Stimulated activated CD4-positive, alpha-beta T cell treated with anti-CD3 and anti-CD28 coated beads, TNF-alpha, amount 100 ng/mL, for 1 hour (primary cell): ENCODE data around the gene COL6A1.

ENCODE experiments used
- DNase-seq, 3 donors: peaks; one replicate each; pipeline ENCODE4 v3.0.0-alpha.2; 2020; ENCODE audit warnings: low read depth in 3 of 3, low spot score in 1 of 3

COL6A1 gene

GRCh38 chr21:45982758-45983648, 1.4 kb downstream of the COL6A1 start:
- DNase-seq, result no peak

GRCh38 chr21:45983649-45983965, 2.0 kb downstream of the COL6A1 start:
- DNase-seq, result no peak

DNA sequence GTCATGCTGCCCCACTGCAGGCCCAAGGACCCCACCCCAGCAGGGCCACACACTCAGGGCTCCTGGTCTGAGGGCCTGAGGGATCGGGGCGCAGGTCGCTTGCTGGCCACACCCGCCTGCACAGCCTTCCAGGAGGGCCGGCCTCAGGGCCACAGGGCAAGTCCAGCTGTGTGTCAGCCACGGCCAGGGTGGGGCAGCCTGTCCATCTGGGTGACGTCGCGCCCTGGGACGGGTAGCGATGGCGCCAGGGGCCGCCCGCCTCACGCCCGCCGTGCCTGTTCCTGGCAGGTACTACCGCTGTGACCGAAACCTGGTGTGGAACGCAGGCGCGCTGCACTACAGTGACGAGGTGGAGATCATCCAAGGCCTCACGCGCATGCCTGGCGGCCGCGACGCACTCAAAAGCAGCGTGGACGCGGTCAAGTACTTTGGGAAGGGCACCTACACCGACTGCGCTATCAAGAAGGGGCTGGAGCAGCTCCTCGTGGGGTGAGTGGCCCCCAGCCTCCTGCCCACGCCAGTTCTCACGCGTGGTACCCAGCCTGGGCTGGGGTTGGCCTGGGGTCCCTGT, 2.5 kb downstream of the COL6A1 start:
- no peak for DNase-seq

DNA sequence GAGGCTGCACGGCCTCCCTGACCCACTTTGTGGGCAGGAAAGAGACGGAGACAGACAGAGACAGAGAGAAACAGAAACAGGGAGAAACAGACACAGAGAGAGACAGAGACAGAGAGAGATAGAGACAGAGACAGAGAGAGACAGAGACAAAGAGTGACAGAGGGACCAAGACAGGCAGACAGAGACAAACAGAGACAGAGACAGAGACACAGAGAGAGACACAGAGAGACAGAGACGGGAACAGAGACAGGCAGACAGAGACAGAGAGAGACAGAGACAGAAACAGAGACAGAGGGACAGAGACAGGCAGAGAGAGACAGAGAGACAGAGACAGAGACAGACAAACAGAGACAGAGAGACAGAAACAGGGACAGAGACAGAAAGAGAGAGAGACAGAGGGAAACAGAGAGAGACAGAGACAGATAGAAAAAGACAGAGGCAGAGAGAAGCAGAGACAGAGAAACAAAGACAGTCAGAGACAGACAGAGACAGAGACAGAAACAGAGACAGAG, 3.1 kb downstream of the COL6A1 start:
- DNase-seq, result no peak

DNA sequence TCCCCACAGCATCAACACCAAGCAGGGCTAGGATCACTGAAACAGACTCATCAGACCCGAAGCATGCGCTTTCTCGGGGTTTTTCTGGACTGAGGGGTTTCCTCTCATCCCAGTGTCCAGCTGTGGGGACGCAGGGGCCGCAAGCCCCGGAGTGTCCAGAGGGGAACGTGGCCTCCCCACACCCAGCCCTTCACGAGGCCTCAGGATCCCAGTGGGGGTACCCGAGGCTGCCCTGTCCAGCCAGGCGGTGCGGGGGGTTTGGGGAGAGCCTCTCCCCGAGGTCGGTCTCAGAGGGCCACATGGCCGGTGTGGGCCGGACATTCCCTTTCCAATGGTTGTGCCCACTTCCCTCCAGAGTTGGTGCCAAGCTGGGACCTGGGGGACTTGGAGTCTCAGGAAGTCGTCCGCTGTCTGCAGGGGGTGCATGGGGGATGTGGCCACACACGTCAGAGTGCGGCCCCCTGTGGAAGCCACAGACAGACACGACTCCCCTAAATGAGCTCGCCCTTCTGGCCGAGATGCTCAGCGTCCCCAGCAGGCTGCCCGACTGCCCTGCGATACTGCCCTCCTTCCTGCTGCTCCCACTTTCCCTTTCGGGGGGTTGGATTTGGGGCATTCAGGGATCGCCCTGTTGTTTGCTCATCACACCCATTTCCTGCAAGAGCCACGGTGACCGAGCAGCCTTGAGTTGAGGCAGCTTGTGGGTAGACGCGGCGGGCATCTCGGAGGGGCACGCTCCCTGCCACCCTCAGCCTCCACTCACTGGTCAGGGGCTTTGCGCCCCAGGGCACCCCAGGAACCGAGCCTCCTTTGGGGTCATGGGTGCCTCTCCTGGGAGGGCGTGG, 4.1 kb downstream of the COL6A1 start:
- no peak for DNase-seq

GRCh38 chr21:45986316-45987051, 4.9 kb downstream of the COL6A1 start:
- DNase-seq, result no peak

GRCh38 chr21:45987121-45987711, 5.6 kb downstream of the COL6A1 start:
- no peak for DNase-seq

- no peak for DNase-seq
Measured at GRCh38 chr21:45988366-45989347, 7.1 kb downstream of the COL6A1 start.

GRCh38 chr21:45989355-45990048, 7.9 kb downstream of the COL6A1 start:
- no peak for DNase-seq

- no peak for DNase-seq
Measured at GRCh38 chr21:45990049-45990711, 8.6 kb downstream of the COL6A1 start.

DNA sequence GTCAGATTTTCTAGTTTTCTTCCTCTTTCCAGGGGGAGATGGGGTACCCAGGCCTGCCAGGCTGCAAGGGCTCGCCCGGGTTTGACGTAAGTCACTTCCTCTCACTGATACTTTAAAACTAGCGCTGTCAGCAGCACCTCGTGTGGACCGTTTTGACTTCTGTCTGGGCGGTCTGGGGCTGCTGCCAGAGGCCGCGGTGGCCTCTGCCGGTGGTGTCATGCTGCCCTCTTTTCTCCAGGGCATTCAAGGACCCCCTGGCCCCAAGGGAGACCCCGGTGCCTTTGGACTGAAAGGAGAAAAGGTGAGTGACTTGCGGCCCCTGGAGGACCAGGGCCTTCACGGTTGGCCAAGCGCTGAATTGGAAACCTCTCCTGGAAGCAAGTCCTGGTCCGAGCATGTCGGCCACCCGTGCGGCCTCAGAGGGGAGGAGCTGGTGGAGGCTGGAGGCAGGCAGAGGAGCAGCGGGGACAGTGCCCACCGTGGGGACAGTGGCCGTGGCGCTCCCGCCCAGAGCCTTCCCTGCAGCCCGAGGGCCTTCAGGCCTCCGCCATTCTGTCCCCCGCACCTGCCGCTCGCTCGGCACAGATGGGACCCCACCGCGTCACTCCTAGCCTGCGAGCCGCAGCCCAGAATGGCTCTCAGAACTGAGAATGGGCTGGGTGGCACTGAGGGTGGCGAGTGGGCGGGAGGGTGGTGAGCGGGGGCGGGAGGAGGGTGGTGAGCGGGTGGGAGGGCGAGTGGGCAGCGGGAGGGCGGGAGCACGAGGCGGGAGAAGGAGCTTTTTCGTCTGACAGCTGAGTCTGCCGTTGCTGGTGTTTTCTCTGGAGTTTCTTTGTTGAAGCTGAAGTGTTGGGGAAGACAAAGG, 9.4 kb downstream of the COL6A1 start:
- DNase-seq, result no peak

GRCh38 chr21:45991606-45992300, 10.2 kb downstream of the COL6A1 start:
- DNase-seq, result no peak

GRCh38 chr21:45992301-45993209, 11.0 kb downstream of the COL6A1 start:
- DNase-seq, result no peak

DNA sequence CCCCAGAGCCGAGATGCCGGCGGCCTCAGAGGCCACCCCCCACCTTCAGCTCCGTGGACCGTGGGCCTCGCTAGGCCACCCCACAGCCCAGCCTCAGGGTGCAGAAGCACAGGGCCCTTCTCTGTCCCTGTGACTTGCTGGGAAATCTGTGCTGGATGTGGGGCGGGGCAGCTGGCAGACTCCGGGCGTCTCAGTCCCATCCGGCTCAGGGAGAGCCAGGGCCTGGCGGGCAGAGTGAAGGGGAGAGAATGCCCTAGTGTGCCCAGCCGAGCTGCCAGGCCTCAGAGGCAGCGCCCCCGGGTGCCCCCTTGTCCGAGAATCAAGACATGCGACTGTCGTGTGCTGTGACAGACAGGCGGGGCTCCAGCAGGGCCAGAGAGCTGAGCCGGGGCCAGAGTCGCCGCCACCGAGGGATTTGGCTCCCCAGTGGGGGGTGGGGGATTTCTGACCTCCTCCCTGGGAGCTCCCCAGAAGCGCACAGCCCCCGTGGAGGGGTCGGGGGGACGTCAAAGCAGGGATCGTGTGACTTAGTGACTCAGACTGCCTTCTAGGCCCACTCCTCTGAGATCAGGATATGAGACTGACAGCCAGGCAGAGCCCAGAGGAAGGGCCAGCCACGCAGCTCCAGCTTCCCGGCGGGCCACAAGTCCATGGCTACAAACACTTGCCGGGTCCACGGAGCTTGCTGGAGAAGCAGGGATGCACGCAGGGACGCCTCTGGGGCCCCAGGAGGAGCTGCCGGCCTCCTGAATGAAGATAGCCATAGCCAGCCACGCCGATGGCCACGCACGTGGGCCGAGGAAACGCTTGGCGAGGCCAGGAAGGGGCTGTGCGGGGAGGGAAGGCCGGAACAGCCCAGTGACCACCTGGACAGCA, 11.9 kb downstream of the COL6A1 start:
- no peak for DNase-seq
